ENCODE measurements around the gene CT47B1. TPM values are rescaled to one million over a fixed set of nuclear protein-coding genes. Genes with fewer than 3 reads are reported as not detected.
"Not testable (repeated sequence)": the region's sequence is repeated elsewhere in the genome, so short reads cannot be mapped to it uniquely, and the experiment has no call there.

CT47B1 gene
- not detected in 2 replicates for total RNA-seq (ENCODE audit: low replicate concordance)

- H3K4me3 ChIP-seq (ENCODE audit: low read depth, low read length): not testable (repeated sequence)
Measured at GRCh38 chrX:120875766-120876165, at the start of gene CT47B1. TSS of gene CT47B1 (minus strand) at chrX:120875866. CDS start at chrX:120875670, 196 bp downstream.

GRCh38 chrX:120874678-120875557 is 748 bp downstream of the CT47B1 start:
- no peak overlapping the region for H3K4me3 ChIP-seq (ENCODE audit: low read depth, low read length)
- TF ChIP-seq CTCF (IDR thresholded peaks at IDR 0.05; ENCODE audit: insufficient read depth, low read length): no peak
- DNase-seq (ENCODE audit: low read depth): no peak

More at GRCh38 chrX:120875766-120876165, at the start of gene CT47B1:
- not testable (repeated sequence) for DNase-seq (ENCODE audit: low read depth)

GRCh38 chrX:120857240-120857639 is 18.4 kb downstream of the CT47B1 start:
- TF ChIP-seq CTCF (IDR thresholded peaks at IDR 0.05; ENCODE audit: insufficient read depth, low read length): no peak
- no peak overlapping the region for H3K4me3 ChIP-seq (ENCODE audit: low read depth, low read length)
- DNase-seq (ENCODE audit: low read depth): no peak

- TF ChIP-seq CTCF (IDR thresholded peaks at IDR 0.05; ENCODE audit: insufficient read depth, low read length): peak; percentile 15
- DNase-seq (ENCODE audit: low read depth): peak; percentile 69
Measured at GRCh38 chrX:120840827-120841226, 34.8 kb downstream of the CT47B1 start.

GRCh38 chrX:120839491-120839890 is 36.2 kb downstream of the CT47B1 start:
- no peak overlapping the region for H3K4me3 ChIP-seq (ENCODE audit: low read depth, low read length)
- DNase-seq (ENCODE audit: low read depth): peak; percentile 45
- TF ChIP-seq CTCF (IDR thresholded peaks at IDR 0.05; ENCODE audit: insufficient read depth, low read length): no peak

More at GRCh38 chrX:120840827-120841226, 34.8 kb downstream of the CT47B1 start:
- no peak overlapping the region for H3K4me3 ChIP-seq (ENCODE audit: low read depth, low read length)

GRCh38 chrX:120827213-120827612 is 48.5 kb downstream of the CT47B1 start:
- not testable (repeated sequence) for H3K4me3 ChIP-seq (ENCODE audit: low read depth, low read length); DNase-seq (ENCODE audit: low read depth)

GRCh38 chrX:120825146-120825545 is 50.5 kb downstream of the CT47B1 start:
- TF ChIP-seq CTCF (IDR thresholded peaks at IDR 0.05; ENCODE audit: insufficient read depth, low read length): no peak
- DNase-seq (ENCODE audit: low read depth): no peak
- H3K4me3 ChIP-seq (ENCODE audit: low read depth, low read length): no peak overlapping the region

- DNase-seq (ENCODE audit: low read depth): no peak
- no peak for TF ChIP-seq CTCF (IDR thresholded peaks at IDR 0.05; ENCODE audit: insufficient read depth, low read length)
- no peak overlapping the region for H3K4me3 ChIP-seq (ENCODE audit: low read depth, low read length)
Measured at GRCh38 chrX:120824021-120824420, 51.6 kb downstream of the CT47B1 start.

Data from fibroblast of the aortic adventitia (primary cell).